ENCODE data around the gene ATP2C1. TPM values are rescaled to one million over a fixed set of nuclear protein-coding genes. Genes with fewer than 3 reads are reported as not detected.

The ATP2C1 gene
- total and polyA plus RNA-seq, 2 of the 4 experiments (the other 2 are of a cell fraction), result 41.4 to 50.2 TPM

GRCh38 chr3:130895690-130896488 is 2.0 kb downstream of the ATP2C1 start:
- no peak overlapping the region for H4K91ac ChIP-seq (ENCODE audit: insufficient read depth, low read depth, low read length)
- H3K56ac ChIP-seq (ENCODE audit: extremely low read depth, insufficient read depth, low read length), result no peak overlapping the region
- peak overlapping the region; percentile 80; the same call in 1 of the 2 replicates for H3K4me3 ChIP-seq (ENCODE audit: insufficient read depth, low read depth, low read length)
- dilution Hi-C loops (cut with HindIII; ENCODE audit: low sequenced_read_pairs, unreplicated experiment), result no loop called here
- no peak overlapping the region for H4K8ac ChIP-seq (ENCODE audit: low read depth in 2 of 2, low read length in 2 of 2)
- H3K18ac ChIP-seq (ENCODE audit: low read depth, low read length), result no peak overlapping the region
- WGBS, 2 experiments (ENCODE audit: extremely low coverage in 2 of 2, insufficient read length in 1 of 2), result no CpG with 5 or more reads among the region's 5 CpGs
- DNase-seq, result no peak
- peaks cover 12 to 44% of the 10 kb centered on the region in 2 experiments; a peak in 3 of 4 replicates for H3K79me1 ChIP-seq (ENCODE audit: low read depth in 1 of 2, low read length in 2 of 2)
- ChIA-PET POLR2A (ENCODE audit: unreplicated experiment) (no interaction called here), CTCF (no interaction called here)
- no peak overlapping the region for H3K4ac ChIP-seq (ENCODE audit: low read depth, low read length)
- no peak overlapping the region for H3K23ac ChIP-seq (ENCODE audit: low read depth, low read length)
- ATAC-seq (ENCODE audit: low read depth), result no peak
- H3K9me1 ChIP-seq (ENCODE audit: insufficient read depth, low read length), result no peaks in the 10 kb centered on the region
- H2AFZ ChIP-seq (replicated peaks; ENCODE audit: low read length, poor library complexity), result no peak overlapping the region
- H3K27ac ChIP-seq (ENCODE audit: insufficient read depth, low read length), result no peak overlapping the region
- in situ Hi-C loops (cut with MboI; ENCODE audit: low sequenced_read_pairs), result no loop called here
- H3K9ac ChIP-seq (ENCODE audit: low read depth, low read length), result peak overlapping the region; percentile 89; the same call in 1 of the 2 replicates
- peaks cover 1% of the 10 kb centered on the region; the same call in 1 of the 2 replicates for H3K4me1 ChIP-seq (ENCODE audit: control insufficient read depth, insufficient read depth, low read length)
- no peaks in the 10 kb centered on the region for H3K36me3 ChIP-seq (ENCODE audit: control insufficient read depth, insufficient read depth, low read length)
- H2BK120ac ChIP-seq (ENCODE audit: low read depth, low read length), result no peak overlapping the region
- TF ChIP-seq USF2 (IDR thresholded peaks at IDR 0.05; ENCODE audit: low read depth, low read length) (no peak), POLR2A (IDR thresholded peaks at IDR 0.05; ENCODE audit: low read depth, low read length) (no peak), FOS (IDR thresholded peaks at IDR 0.05; ENCODE audit: low read depth, low read length) (no peak), ELK1 (IDR thresholded peaks at IDR 0.05; ENCODE audit: borderline replicate concordance, low read depth, low read length) (no peak), MXI1 (IDR thresholded peaks at IDR 0.05; ENCODE audit: borderline replicate concordance, low read depth, low read length) (no peak), MAFK (IDR thresholded peaks at IDR 0.05; ENCODE audit: low read depth, low read length) (no peak), CTCF (conservative IDR thresholded peaks at IDR 0.05; ENCODE audit: low read depth, low read length) (no peak), RCOR1 (IDR thresholded peaks at IDR 0.05; ENCODE audit: insufficient replicate concordance, low read length) (no peak), MAZ (IDR thresholded peaks at IDR 0.05; ENCODE audit: borderline replicate concordance, low read depth, low read length) (no peak), RAD21 (IDR thresholded peaks at IDR 0.05; ENCODE audit: low read length) (no peak), RFX5 (IDR thresholded peaks at IDR 0.05; ENCODE audit: low read depth, low read length) (no peak), SMC3 (IDR thresholded peaks at IDR 0.05; ENCODE audit: low read depth, low read length) (no peak)
- H2AK5ac ChIP-seq (ENCODE audit: low read depth, low read length), result no peak overlapping the region
- H4K5ac ChIP-seq (ENCODE audit: low read depth, low read length), result no peak overlapping the region
- intact Hi-C loops (cut with micrococcal nuclease), result loop anchor here (5.0 to 10.0 kb wide), 2 partner anchors 116 to 201 kb away; no protein-coding TSS in a partner anchor
- no peak overlapping the region for H2BK20ac ChIP-seq (ENCODE audit: low read depth, low read length)
- H2BK15ac ChIP-seq (ENCODE audit: low read depth, low read length), result no peak overlapping the region
- peak overlapping the region; percentile 98 for H3K4me2 ChIP-seq (ENCODE audit: low read depth, low read length)
- H3K9me3 ChIP-seq (ENCODE audit: control insufficient read depth, insufficient read depth, low read length), result no peaks in the 10 kb centered on the region
- H4K20me1 ChIP-seq (ENCODE audit: insufficient read depth, low read length), result peaks cover 32% of the 10 kb centered on the region
- H3K14ac ChIP-seq (replicated peaks; ENCODE audit: low read depth, low read length), result no peak overlapping the region
- no peaks in the 10 kb centered on the region for H3K27me3 ChIP-seq (ENCODE audit: control insufficient read depth, insufficient read depth, low read length)
- no peak overlapping the region for H2BK5ac ChIP-seq (ENCODE audit: low read depth, low read length, poor library complexity, severe bottlenecking)
- H2AK9ac ChIP-seq (replicated peaks; ENCODE audit: low read depth, low read length, poor library complexity), result no peak overlapping the region
- BruUV-seq (replicated peaks), result no TSS peak

All from IMR-90 (cell line).